Heart right ventricle (tissue), 16 donors: ENCODE data around the gene PPP1R27. TPM values are rescaled to one million over a fixed set of nuclear protein-coding genes. Genes with fewer than 3 reads are reported as not detected.
A peak's percentile ranks its signal among the peaks of the same experiment; 100 is the strongest.

ENCODE experiments used
- ATAC-seq, 8 donors: fragments of 200-7000 bp; cut with Tn5 transposase; one replicate each; pipeline ENCODE4 v1.9.1; 2020; ENCODE audit warnings: mild to moderate bottlenecking in 8 of 8, moderate library complexity in 8 of 8, moderate number of reproducible peaks in 1 of 8
- DNase-seq, 2 donors: peaks; one replicate each; pipeline ENCODE4 v3.0.0-alpha.2; 2020
- H3K27ac ChIP-seq, 10 donors: fragments of 200-600 bp; sonication (generic) in 2 of 10; one replicate each; pipeline versions ENCODE4 v1.5.0 to v1.8.0; 2020 to 2022; ENCODE audit warnings: mild to moderate bottlenecking in 3 of 10
- H3K27me3 ChIP-seq, 7 donors: fragments of 200-600 bp; one replicate each; pipeline ENCODE4 v1.8.0; 2021 to 2022; ENCODE audit warnings: mild to moderate bottlenecking in 2 of 7
- H3K36me3 ChIP-seq, 9 donors: fragments of 200-600 bp; sonication (generic) in 1 of 9; one replicate each; pipeline versions ENCODE4 v1.5.0 to v1.8.0; 2020 to 2022; ENCODE audit warnings: mild to moderate bottlenecking in 2 of 9
- H3K4me1 ChIP-seq, 9 donors: fragments of 200-600 bp; sonication (generic) in 1 of 9; one replicate each; pipeline versions ENCODE4 v1.5.0 to v1.8.0; 2020 to 2022; ENCODE audit warnings: mild to moderate bottlenecking in 4 of 9
- H3K4me3 ChIP-seq, 10 donors: fragments of 200-600 bp; sonication (generic) in 2 of 10; one replicate each; pipeline versions ENCODE4 v1.5.0 to v1.8.0; 2020 to 2022; ENCODE audit warnings: mild to moderate bottlenecking in 7 of 10, moderate library complexity in 2 of 10
- H3K9me3 ChIP-seq, 11 donors: fragments of 200-600 bp in 10 of 11; sonication (generic) in 2 of 11; one replicate each; pipeline versions ENCODE4 v1.5.0 to v1.8.0; 2013 to 2022; ENCODE audit warnings: mild to moderate bottlenecking in 2 of 11, control low read depth in 1 of 11, moderate library complexity in 1 of 11
- WGBS, 2 donors: extraction: QIAGEN DNeasy Blood & Tissue Kit; methylation state at CpG; one replicate each; pipeline ENCODE4 v1.1.7; 2013; ENCODE audit warnings: inconsistent platforms in 1 of 2; 5-methylcytosine and 5-hydroxymethylcytosine counted together
- intact Hi-C, 10 donors: fragments of 100-400 bp; cut with DNase I; formaldehyde crosslinking; loops; one replicate each; pipeline versions ENCODE4 v1.11.1 to v1.14.2; 2022
- polyA plus RNA-seq, 2 donors: library from polyadenylated mRNA; stranded (reverse); fragments of 200-250 nt; gene quantifications; one replicate each; pipeline ENCODE4 v1.2.3, GENCODE V29; 2013
- total RNA-seq, 10 donors: library from RNA; stranded (reverse); fragmentation: NEBNext Ultra II Directional in 3 of 10; extraction: Animal tissue kit (Norgen Biotek cat#: 25700) in 3 of 10; gene quantifications; one replicate each; pipeline versions ENCODE4 v1.2.1 to v1.2.4, GENCODE V29; 2021 to 2023
- TF ChIP-seq, protein P1 (sequence below), 9 donors: fragments of 200-600 bp; sonication (generic) in 2 of 9; IDR thresholded peaks; one replicate each; pipeline versions ENCODE4 v1.5.0 to v1.8.0; 2021 to 2022; ENCODE audit warnings: antibody characterized with exemption in 9 of 9, mild to moderate bottlenecking in 5 of 9, moderate library complexity in 1 of 9
- donor health status: Arrhythmogenic right ventricular cardiomyopathy.
- donor health status: ischemic (EF 13 %, LVEDD 7.1; RV severe dilation, severe dysfunction).
- donor health status: healthy with polysubstance abuse.
- donor health status: DM: no; HTN: yes; CAD: no.
- donor health status: DM: no; HTN: no; CAD: no.
- donor health status: ischemic (EF 25% LVEDD 6.9; RV normal size, moderate dysfunction).
- donor health status: ischemic (EF 25% LVEDD 5.7; RV mildly dilated, moderate dysfunction).
- donor health status: healthy.
- donor health status: DM: yes; HTN: yes; CAD: no.
- donor health status: Ischemic cardiomyopathy.
- donor health status: ischemic (EF 35%, LVEDD 5.7; RV mildly dilated, moderate dysfunction).
- donor health status: nonischemic (EF 11% LVEDD 7.7; RV severe dilation, severe dysfunction).
- donor health status: DM: yes; HTN: yes; CAD: no.
- donor health status: PGD.
- donor health status: ischemic (EF 29% LVEDD 5.4; RV normal size, mild dysfunction).
- donor health status: nonischemic (EF 23%, LVEDD 6.1; RV moderate dilation, normal function).

The PPP1R27 gene
- total and polyA plus RNA-seq, 12 donors, result 0.14 to 0.31 TPM; not detected in 10

DNA sequence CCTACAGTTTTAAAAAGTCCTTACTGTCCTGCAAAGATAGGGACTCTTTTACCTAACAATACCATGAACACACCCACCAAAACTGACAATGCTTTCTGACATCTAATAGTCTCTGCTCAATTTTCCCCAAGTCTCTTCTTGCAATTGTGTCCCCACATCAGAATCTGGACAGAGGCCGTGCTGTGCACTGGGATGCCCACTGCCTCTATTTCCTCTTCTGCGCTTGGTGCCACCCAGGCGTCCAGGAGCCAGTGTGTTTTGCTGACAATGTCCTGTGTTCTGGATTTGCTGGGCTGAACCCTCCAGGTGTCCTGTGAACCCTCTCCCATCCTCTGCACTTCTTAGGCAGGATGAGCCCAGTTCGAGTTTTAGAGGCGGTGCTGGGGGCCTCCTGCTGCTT lies 42.7 kb upstream of the PPP1R27 start:
- DNase-seq (no peak), ATAC-seq (no peak)
- Histone ChIP-seq H3K4me3 (no peak overlapping the region), H3K27ac (no peak overlapping the region), H3K36me3 (peaks cover 0 to 54% (median 10%) of the 10 kb centered on the region in 9 donors), H3K9me3 (no peaks in the 10 kb centered on the region), H3K27me3 (no peaks in the 10 kb centered on the region), H3K4me1 (peaks cover 0 to 9% (median 4%) of the 10 kb centered on the region in 9 donors)
- TF ChIP-seq, protein P1, sequence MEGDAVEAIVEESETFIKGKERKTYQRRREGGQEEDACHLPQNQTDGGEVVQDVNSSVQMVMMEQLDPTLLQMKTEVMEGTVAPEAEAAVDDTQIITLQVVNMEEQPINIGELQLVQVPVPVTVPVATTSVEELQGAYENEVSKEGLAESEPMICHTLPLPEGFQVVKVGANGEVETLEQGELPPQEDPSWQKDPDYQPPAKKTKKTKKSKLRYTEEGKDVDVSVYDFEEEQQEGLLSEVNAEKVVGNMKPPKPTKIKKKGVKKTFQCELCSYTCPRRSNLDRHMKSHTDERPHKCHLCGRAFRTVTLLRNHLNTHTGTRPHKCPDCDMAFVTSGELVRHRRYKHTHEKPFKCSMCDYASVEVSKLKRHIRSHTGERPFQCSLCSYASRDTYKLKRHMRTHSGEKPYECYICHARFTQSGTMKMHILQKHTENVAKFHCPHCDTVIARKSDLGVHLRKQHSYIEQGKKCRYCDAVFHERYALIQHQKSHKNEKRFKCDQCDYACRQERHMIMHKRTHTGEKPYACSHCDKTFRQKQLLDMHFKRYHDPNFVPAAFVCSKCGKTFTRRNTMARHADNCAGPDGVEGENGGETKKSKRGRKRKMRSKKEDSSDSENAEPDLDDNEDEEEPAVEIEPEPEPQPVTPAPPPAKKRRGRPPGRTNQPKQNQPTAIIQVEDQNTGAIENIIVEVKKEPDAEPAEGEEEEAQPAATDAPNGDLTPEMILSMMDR (IDR thresholded peaks at IDR 0.05), result no peak
- 91 to 93% methylated on average over 5 of the region's 5 CpGs for WGBS, 2 donors
- intact Hi-C loops, result loop anchor here in 1 of 10 donors (5.0 kb wide), 1 partner anchor 45 kb away; no protein-coding TSS in a partner anchor

DNA sequence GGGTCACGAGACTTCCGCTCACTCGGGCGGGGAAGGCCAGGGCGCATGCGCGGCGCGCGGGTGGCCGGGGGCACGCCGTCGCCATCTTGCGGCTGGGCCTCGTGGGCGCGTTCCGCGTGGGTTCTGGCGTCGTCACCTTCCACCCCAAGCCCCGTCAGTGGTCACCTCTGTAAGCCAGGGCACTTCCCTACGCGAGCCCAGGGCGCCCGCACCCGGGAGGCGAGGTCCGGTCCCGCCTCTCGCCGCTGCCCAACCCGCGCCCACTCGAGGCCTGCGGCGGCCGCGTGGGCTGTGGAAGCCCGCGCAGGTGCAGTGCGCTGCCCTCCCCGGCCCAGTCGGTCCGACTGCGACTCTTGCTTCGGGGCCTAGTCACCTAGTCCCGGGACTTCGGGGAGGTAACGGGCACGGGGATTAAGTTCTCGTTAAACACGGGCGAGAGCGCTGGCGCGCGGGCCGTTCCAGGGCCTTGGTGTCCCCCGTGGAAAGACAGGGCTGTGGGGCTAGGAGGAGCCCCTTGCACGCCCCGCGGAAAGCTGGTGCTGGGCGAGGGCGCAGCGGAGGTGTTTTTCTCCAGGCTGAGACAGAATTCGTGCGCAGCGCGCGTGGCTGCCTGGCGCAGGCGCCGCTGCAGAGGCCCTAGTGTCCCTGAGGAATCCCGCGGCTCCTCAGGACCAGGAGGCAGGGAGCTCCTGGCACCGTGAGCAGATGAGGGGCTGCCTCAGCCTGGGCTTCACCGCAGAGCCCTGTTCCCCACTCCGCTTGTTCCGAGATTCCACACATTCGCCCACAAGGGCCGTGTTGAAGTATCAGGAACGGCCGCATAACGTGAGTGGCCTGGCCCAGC lies 36.8 kb upstream of the PPP1R27 start:
- intact Hi-C loops, result loop anchor here in 1 of 10 donors (5.0 kb wide), 1 partner anchor 39 kb away; the partner anchor contains the start of gene MCRIP1
- WGBS, 2 donors, result 0 to 1% methylated on average over 79 to 86 of the region's 86 CpGs
- peak overlapping the region; percentile 94 to 99 (median 98) for H3K27ac ChIP-seq

DNA sequence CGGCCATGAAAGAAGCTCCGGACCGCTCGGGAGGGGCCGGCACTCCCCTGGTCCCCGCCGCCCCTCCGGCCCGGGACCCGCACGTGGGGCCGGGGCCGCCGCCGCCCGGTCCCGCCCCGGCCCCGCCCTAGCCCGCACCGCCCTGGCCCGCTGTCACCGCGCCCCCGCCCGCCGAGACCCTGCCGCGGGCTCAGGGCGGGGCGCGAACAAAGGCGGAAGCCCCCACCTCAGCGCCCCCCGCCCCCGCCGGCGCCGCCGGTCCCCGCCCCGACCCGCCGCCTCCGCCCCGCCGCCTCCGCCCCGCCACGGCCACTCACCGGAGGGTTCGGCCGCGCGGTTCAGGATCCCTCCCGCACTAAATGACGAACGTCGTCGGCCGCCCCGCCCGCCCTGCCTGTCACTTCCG lies 36.1 kb upstream of the PPP1R27 start, which contains the start of gene ARHGDIA:
ARHGDIA (minus strand) TSS at position 357 of the 406 bp plus-strand sequence. CDS start 1,407 bp downstream, outside the sequence.
- TF ChIP-seq, protein P1 (IDR thresholded peaks at IDR 0.05), result no peak
- no peaks in the 10 kb centered on the region for H3K27me3 ChIP-seq
- H3K4me3 ChIP-seq, result peak within 1 kb of the TSS; percentile 62 to 99 (median 90)
- H3K9me3 ChIP-seq, result no peaks in the 10 kb centered on the region
- peak within 1 kb of the TSS; percentile 94 to 99 (median 98) for H3K27ac ChIP-seq
- DNase-seq, result no peak
- WGBS, 2 donors, result 0 to 1% methylated on average over 46 to 54 of the region's 64 CpGs
- peak; percentile 61 to 79 (median 74) for ATAC-seq
- peaks cover 0 to 37% (median 20%) of the 10 kb centered on the region in 9 donors for H3K36me3 ChIP-seq
- intact Hi-C loops, result loop anchor here in 1 of 10 donors (5.0 kb wide), 1 partner anchor 39 kb away; the partner anchor contains the start of gene MCRIP1
- H3K4me1 ChIP-seq, result peaks cover 26 to 66% (median 55%) of the 10 kb centered on the region in 9 donors

More for the DNA sequence above, 36.8 kb upstream of the PPP1R27 start:
- TF ChIP-seq, protein P1 (IDR thresholded peaks at IDR 0.05), result peak in 8 of 9 donors; percentile 20 to 70 (median 46)
- no peaks in the 10 kb centered on the region for H3K27me3 ChIP-seq
- ATAC-seq (peak; percentile 30 to 55 (median 43)), DNase-seq (peak; percentile 94 to 97)
- H3K4me3 ChIP-seq, result peak overlapping the region; percentile 62 to 99 (median 90)
- H3K36me3 ChIP-seq, result peaks cover 0 to 33% (median 19%) of the 10 kb centered on the region in 9 donors
- H3K9me3 ChIP-seq, result no peaks in the 10 kb centered on the region
- peaks cover 22 to 59% (median 49%) of the 10 kb centered on the region in 9 donors for H3K4me1 ChIP-seq
